A549 (cell line): ENCODE results near the gene FOXO3. TPM values are rescaled to one million over a fixed set of nuclear protein-coding genes. Genes with fewer than 3 reads are reported as not detected.

ENCODE experiments used
- ATAC-seq, 2 experiments: fragments of 200-7000 bp in 1 of 2; fragments of >200 bp in 1 of 2; cut with Nextera tagmentation in 1 of 2; cut with Tn5 transposase in 1 of 2; 3 replicates each; pipeline versions ENCODE4 v1.8.0 to v1.9.1; 2018 to 2020; ENCODE audit warnings: mild to moderate bottlenecking in 1 of 2, moderate library complexity in 1 of 2
- CTCF ChIA-PET: fragments of 300-600 bp; sonication (Branson Sonifier 250); formaldehyde crosslinking; extraction: SDS; loops from one replicate; lab custom pipeline; 2021; ENCODE audit warnings: antibody characterized with exemption, inconsistent platforms; lab: Yijun Ruan, JAX
- POLR2A ChIA-PET: fragments of 350-600 bp; formaldehyde crosslinking; extraction: SDS; loops from one replicate; lab custom pipeline; 2021; ENCODE audit warnings: antibody characterized with exemption, inconsistent platforms; lab: Yijun Ruan, JAX
- DNase-seq, 2 experiments: peaks; one replicate each; pipeline versions ENCODE4 v3.0.0 to v3.0.0-alpha.2; 2011 to 2016; ENCODE audit warnings: low read depth in 1 of 2, low spot score in 1 of 2
- FAIRE-seq: peaks from 2 replicates; lab custom pipeline; 2011; peaks lifted over from hg19 to GRCh38; lab: Jason Lieb, UNC
- H3K27ac ChIP-seq, 2 experiments: fragments of >200 bp; sonication (Bioruptor Twin); formaldehyde crosslinking; 3 replicates each; pipeline ENCODE4 v1.5.1; 2016 to 2017
- H3K4me1 ChIP-seq: fragments of >200 bp; sonication (Bioruptor Twin); formaldehyde crosslinking; 3 replicates; pipeline ENCODE4 v1.6.1; 2016
- H3K4me2 ChIP-seq: fragments of >200 bp; sonication (Bioruptor Twin); formaldehyde crosslinking; 3 replicates; pipeline ENCODE4 v1.6.1; 2016
- H3K4me3 ChIP-seq: fragments of >200 bp; sonication (Bioruptor Twin); formaldehyde crosslinking; 3 replicates; pipeline ENCODE4 v1.5.1; 2016
- H3K9me3 ChIP-seq: fragments of >200 bp; sonication (Bioruptor Twin); formaldehyde crosslinking; 3 replicates; pipeline ENCODE4 v1.6.1; 2016
- BCL3 ChIP-seq: fragments of >200 bp; sonication (Bioruptor Twin); formaldehyde crosslinking; IDR thresholded peaks from 3 replicates; pipeline ENCODE4 v1.6.1; 2016
- CEBPB ChIP-seq, 2 experiments: fragments of >200 bp in 1 of 2; sonication (Bioruptor Twin) in 1 of 2; formaldehyde crosslinking in 1 of 2; IDR thresholded peaks; 2 replicates each; pipeline ENCODE4 v1.6.1; 2012 to 2016
- CHD4 ChIP-seq: fragments of 200-600 bp; sonication (generic); IDR thresholded peaks from 2 replicates; pipeline ENCODE4 v1.6.1; 2016; ENCODE audit warnings: antibody characterized with exemption, mild to moderate bottlenecking, borderline replicate concordance
- E2F6 ChIP-seq: IDR thresholded peaks from 2 replicates; pipeline ENCODE4 v1.6.1; 2012; ENCODE audit warnings: low read depth, borderline replicate concordance
- EHF ChIP-seq: fragments of 250-450 bp; sonication (Bioruptor Pico); IDR thresholded peaks from 2 replicates; pipeline ENCODE4 v1.5.0; 2020; ENCODE audit warnings: mild to moderate bottlenecking
- FOSB ChIP-seq: fragments of 250-450 bp; sonication (Bioruptor Pico); IDR thresholded peaks from 2 replicates; pipeline ENCODE4 v1.5.0; 2020; ENCODE audit warnings: mild to moderate bottlenecking, moderate library complexity
- HES2 ChIP-seq: fragments of >200 bp; sonication (Bioruptor Twin); formaldehyde crosslinking; IDR thresholded peaks from 2 replicates; pipeline ENCODE4 v1.6.1; 2016
- HMGXB4 ChIP-seq: fragments of 250-450 bp; sonication (Bioruptor Pico); IDR thresholded peaks from 2 replicates; pipeline ENCODE4 v1.5.0; 2021; ENCODE audit warnings: mild to moderate bottlenecking, moderate library complexity, borderline replicate concordance
- HOXB5 ChIP-seq: fragments of 250-450 bp; sonication (Bioruptor Pico); IDR thresholded peaks from 2 replicates; pipeline ENCODE4 v1.5.0; 2020; ENCODE audit warnings: mild to moderate bottlenecking, moderate library complexity
- KDM5A ChIP-seq: fragments of 200-600 bp; sonication (generic); IDR thresholded peaks from 2 replicates; pipeline ENCODE4 v1.6.1; 2016; ENCODE audit warnings: antibody characterized with exemption, mild to moderate bottlenecking
- NPAS2 ChIP-seq: fragments of 250-450 bp; sonication (Bioruptor Pico); IDR thresholded peaks from 2 replicates; pipeline ENCODE4 v1.8.0; 2022; ENCODE audit warnings: mild to moderate bottlenecking, moderate library complexity, borderline replicate concordance
- PBX3 ChIP-seq: IDR thresholded peaks from 2 replicates; pipeline ENCODE4 v1.6.1; 2012
- POLR2AphosphoS2 ChIP-seq: conservative IDR thresholded peaks from 2 replicates; pipeline ENCODE4 v1.6.1; 2012; ENCODE audit warnings: low read length, improper control_type of control experiment, inconsistent platforms
- RARB ChIP-seq: fragments of 250-450 bp; sonication (Bioruptor Pico); IDR thresholded peaks from 2 replicates; pipeline ENCODE4 v1.8.0; 2021; ENCODE audit warnings: mild to moderate bottlenecking, moderate library complexity
- REST ChIP-seq: fragments of 200-600 bp; sonication (generic); IDR thresholded peaks from 2 replicates; pipeline ENCODE4 v1.6.1; 2016; ENCODE audit warnings: antibody characterized with exemption, mild to moderate bottlenecking, moderate library complexity
- RNF2 ChIP-seq: fragments of 200-600 bp; sonication (generic); IDR thresholded peaks from 2 replicates; pipeline ENCODE4 v1.6.1; 2016; ENCODE audit warnings: low read depth, mild to moderate bottlenecking, antibody characterized with exemption, moderate library complexity, borderline replicate concordance
- TFCP2L1 ChIP-seq: fragments of 250-450 bp; sonication (Bioruptor Pico); IDR thresholded peaks from 2 replicates; pipeline ENCODE4 v1.5.0; 2021; ENCODE audit warnings: mild to moderate bottlenecking
- USF2 ChIP-seq: fragments of 450-650 bp; IDR thresholded peaks from 2 replicates; pipeline ENCODE4 v1.6.1; 2014; ENCODE audit warnings: antibody characterized with exemption
- ZC3H11A ChIP-seq: fragments of 450-650 bp; IDR thresholded peaks from 2 replicates; pipeline ENCODE4 v1.6.1; 2014; ENCODE audit warnings: antibody characterized with exemption, mild to moderate bottlenecking
- WGBS: methylation state at CpG from one replicate; pipeline ENCODE4 v1.1.6; 2017; ENCODE audit errors: missing lambda C conversion rate; 5-methylcytosine and 5-hydroxymethylcytosine counted together
- polyA plus RNA-seq, 4 experiments: library from polyadenylated mRNA; depleted of rRNA in 3 of 4; stranded (reverse); fragments of >200 nt; fragmentation: RNase III in 1 of 4; extraction: RNeasy Plus Mini Kit Qiagen cat#74134 plus additional on column Dnase treatment in 1 of 4; gene quantifications; 2 replicates in 3 of 4; 3 replicates in 1 of 4; pipeline ENCODE4 v1.2.3, GENCODE V29; 2011 to 2017

FOXO3 gene
- polyA plus RNA-seq, 2 of the 4 experiments (the other 2 are of a cell fraction), result 4.6 to 7.5 TPM

- WGBS, result 78% methylated on average over 3 of the region's 3 CpGs
These were observed 45.6 kb downstream of the FOXO3 start for GRCh38 chr6:108606250-108606690.

More at GRCh38 chr6:108606250-108606690, 45.6 kb downstream of the FOXO3 start:
- DNase-seq, result no peak
- Histone ChIP-seq H3K4me3 (no peak overlapping the region), H3K4me2 (no peak overlapping the region), H3K9me3 (no peaks in the 10 kb centered on the region)
- POLR2A ChIA-PET, result no interaction called here
- CTCF ChIA-PET, result no interaction called here
- FAIRE-seq, result no peak
- no peak for ATAC-seq
- TF ChIP-seq KDM5A (no peak), USF2 (no peak), REST (no peak), RARB (CRISPR knock-in tag) (no peak), CHD4 (no peak), FOSB (CRISPR knock-in tag) (no peak), HMGXB4 (CRISPR knock-in tag) (no peak), PBX3 (no peak), HES2 (no peak), HOXB5 (CRISPR knock-in tag) (no peak), POLR2AphosphoS2 (no peak), BCL3 (no peak), CEBPB (IDR thresholded peaks at IDR 0.05) (no peak), E2F6 (no peak), NPAS2 (CRISPR knock-in tag) (no peak), TFCP2L1 (no peak), EHF (CRISPR knock-in tag) (no peak), RNF2 (no peak), ZC3H11A (no peak)
- TF ChIP-seq, all 56 proteins: peak for 0
- H3K27ac ChIP-seq, result no peak overlapping the region
- 0 out of 3 replicates have a peak, but pooled peaks cover 4% of the 10 kb centered on the region for H3K4me1 ChIP-seq
